Right atrium auricular region (tissue), 2 donors: ENCODE data around the gene FGFBP2. TPM values are rescaled to one million over a fixed set of nuclear protein-coding genes. Genes with fewer than 3 reads are reported as not detected.

Experiments used
- DNase-seq: peaks from one replicate; pipeline ENCODE4 v3.0.0-alpha.2; 2019; ENCODE audit warnings: low spot score
- H3K27ac ChIP-seq, 2 donors: fragments of 200-600 bp; sonication (generic); 1 replicate in 1 of 2; 2 replicates in 1 of 2; pipeline ENCODE4 v1.5.1; 2016 to 2019
- H3K27me3 ChIP-seq, 2 donors: fragments of 200-600 bp; sonication (generic); one replicate each; pipeline versions ENCODE4 v1.5.1 to v1.6.0; 2017 to 2019
- H3K36me3 ChIP-seq: fragments of 200-600 bp; sonication (generic); one replicate; pipeline ENCODE4 v1.5.1; 2016
- H3K4me1 ChIP-seq, 2 donors: fragments of 200-600 bp; sonication (generic); one replicate each; pipeline versions ENCODE4 v1.5.1 to v1.6.0; 2017 to 2019
- H3K4me3 ChIP-seq, 2 donors: fragments of 200-600 bp; sonication (generic); 1 replicate in 1 of 2; 2 replicates in 1 of 2; pipeline ENCODE4 v1.5.1; 2017 to 2019; ENCODE audit warnings: mild to moderate bottlenecking in 1 of 2, moderate library complexity in 1 of 2
- H3K9me3 ChIP-seq, 2 donors: fragments of 200-600 bp; sonication (generic); one replicate each; pipeline ENCODE4 v1.5.1; 2019
- CTCF ChIP-seq, 2 donors: fragments of 200-600 bp; sonication (generic); IDR thresholded peaks; one replicate each; pipeline ENCODE4 v1.5.1; 2019; ENCODE audit warnings: antibody characterized with exemption in 2 of 2
- total RNA-seq, 2 donors: library from RNA; depleted of rRNA; stranded (reverse); fragments of >200 nt; gene quantifications; one replicate each; pipeline ENCODE4 v1.1.0, GENCODE V29; 2016

Gene FGFBP2
- total RNA-seq, 2 donors from 2014 or later, result 4.8 to 10.7 TPM

- Histone ChIP-seq H3K27ac (no peak overlapping the region), H3K4me1 (no peaks in the 10 kb centered on the region), H3K9me3 (no peaks in the 10 kb centered on the region), H3K4me3 (no peak overlapping the region), H3K27me3 (no peaks in the 10 kb centered on the region), H3K36me3 (no peaks in the 10 kb centered on the region)
- no peak for DNase-seq
- no peak for TF ChIP-seq CTCF (IDR thresholded peaks at IDR 0.05)
These were observed 34.1 kb downstream of the FGFBP2 start for GRCh38 chr4:15928883-15929282.

DNA sequence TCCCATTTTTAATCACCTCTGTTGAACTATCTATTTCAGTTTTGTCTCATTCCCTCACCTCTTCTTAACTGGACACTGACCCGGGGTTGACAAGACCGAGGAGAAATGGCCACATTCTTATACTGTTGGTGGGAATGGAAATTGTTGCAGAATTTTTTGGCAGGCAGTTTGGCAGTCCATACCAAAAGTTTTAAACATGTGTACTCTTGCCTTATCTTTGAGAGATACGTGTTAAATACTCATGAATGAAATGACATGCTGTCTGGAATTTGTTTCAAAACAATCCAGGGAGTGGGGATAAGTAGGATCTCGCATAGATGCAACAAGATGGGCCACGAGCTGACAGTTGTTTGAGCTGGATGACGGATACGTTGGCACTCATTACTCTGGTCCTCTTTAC, 36.5 kb downstream of the FGFBP2 start:
- no peak for TF ChIP-seq CTCF (IDR thresholded peaks at IDR 0.05)
- no peak for DNase-seq
- Histone ChIP-seq H3K4me1 (peaks cover 0 to under 1% of the 10 kb centered on the region in 2 donors), H3K27ac (no peak overlapping the region), H3K36me3 (no peaks in the 10 kb centered on the region), H3K9me3 (no peaks in the 10 kb centered on the region), H3K4me3 (no peak overlapping the region), H3K27me3 (no peaks in the 10 kb centered on the region)

- no peak overlapping the region for H3K27ac ChIP-seq
- no peak overlapping the region for H3K4me3 ChIP-seq
- no peaks in the 10 kb centered on the region for H3K27me3 ChIP-seq
- no peak for DNase-seq
- H3K4me1 ChIP-seq, result peaks cover 0 to 7% of the 10 kb centered on the region in 2 donors
- TF ChIP-seq CTCF (IDR thresholded peaks at IDR 0.05), result no peak
- no peaks in the 10 kb centered on the region for H3K36me3 ChIP-seq
- H3K9me3 ChIP-seq, result no peaks in the 10 kb centered on the region
These were observed 37.1 kb downstream of the FGFBP2 start for GRCh38 chr4:15925830-15926229.

DNA sequence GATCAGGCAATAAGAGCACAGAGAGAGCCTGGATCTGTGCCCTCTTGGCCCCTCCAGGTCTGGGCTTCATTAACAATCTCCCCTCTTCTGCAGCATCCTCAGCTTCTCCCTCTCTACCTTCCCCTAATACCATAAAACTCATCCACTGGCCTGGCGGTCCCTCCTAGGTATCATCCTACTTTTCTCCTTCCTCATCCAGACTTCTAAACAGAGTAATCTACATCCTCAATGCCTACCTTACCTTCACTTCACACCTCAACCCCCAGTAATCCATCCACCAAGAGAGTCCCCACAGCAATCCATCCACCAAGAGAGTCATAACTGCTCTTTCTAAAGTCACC, 41.4 kb downstream of the FGFBP2 start:
- H3K36me3 ChIP-seq, result no peaks in the 10 kb centered on the region
- TF ChIP-seq CTCF (IDR thresholded peaks at IDR 0.05), result no peak
- no peak overlapping the region for H3K27ac ChIP-seq
- H3K27me3 ChIP-seq, result no peaks in the 10 kb centered on the region
- H3K4me3 ChIP-seq, result no peak overlapping the region
- peaks cover 0 to 8% of the 10 kb centered on the region in 2 donors for H3K4me1 ChIP-seq
- H3K9me3 ChIP-seq, result no peaks in the 10 kb centered on the region
- no peak for DNase-seq

DNA sequence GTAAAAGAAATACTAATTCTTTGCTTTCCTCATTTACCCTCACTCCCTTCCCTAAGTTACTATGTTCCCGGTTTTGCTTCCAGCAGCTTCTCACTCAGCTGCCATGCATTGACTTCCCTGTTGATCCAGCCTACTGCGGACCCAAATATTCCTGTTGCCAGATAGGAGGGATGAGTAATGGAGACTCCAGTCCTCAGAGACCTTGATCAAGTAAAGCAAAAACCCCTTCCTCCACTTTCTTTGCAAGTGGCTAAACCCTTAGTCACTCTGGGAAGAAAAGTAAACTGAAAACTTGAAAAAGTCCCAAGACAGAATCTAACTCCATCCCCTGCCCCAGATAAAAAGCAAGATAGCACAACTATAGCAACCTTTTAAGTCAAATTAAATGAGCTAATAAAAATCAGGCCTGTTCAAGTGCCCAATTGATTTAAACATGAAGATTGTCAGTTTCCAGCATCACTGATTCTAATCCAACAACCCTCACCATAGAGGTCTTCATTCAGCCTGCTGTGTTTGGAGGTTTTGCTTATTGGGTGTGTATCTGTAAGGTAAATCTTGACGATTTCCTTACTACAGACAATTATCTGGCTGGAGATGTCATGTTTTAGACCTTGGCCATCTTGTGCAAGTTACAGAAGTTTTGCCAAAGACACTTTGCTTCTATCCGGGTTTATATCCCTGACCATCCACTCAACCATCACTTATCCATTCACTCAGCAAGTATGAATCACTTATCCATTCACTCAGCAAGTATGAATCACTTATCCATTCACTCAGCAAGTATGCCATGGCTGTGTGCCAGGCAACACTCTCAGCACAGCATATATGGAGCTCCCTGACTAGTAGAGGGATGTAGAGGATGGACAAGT, 42.0 kb downstream of the FGFBP2 start:
- Histone ChIP-seq H3K9me3 (no peaks in the 10 kb centered on the region), H3K4me3 (no peak overlapping the region), H3K36me3 (no peaks in the 10 kb centered on the region), H3K27me3 (no peaks in the 10 kb centered on the region), H3K27ac (no peak overlapping the region), H3K4me1 (peaks cover 0 to 8% of the 10 kb centered on the region in 2 donors)
- peak; percentile 88 for DNase-seq
- no peak for TF ChIP-seq CTCF (IDR thresholded peaks at IDR 0.05)
